NCI-H2107 treated with DMSO at 0.1 percent for 48 hours (cell line): ENCODE measurements around the gene STRN.
"Not testable (repeated sequence)": the region's sequence is repeated elsewhere in the genome, so short reads cannot be mapped to it uniquely, and the experiment has no call there.

Experiments
- DNase-seq: peaks from one replicate; lab custom pipeline; 2025; ENCODE audit not compliant: unreplicated experiment; lab: John Stamatoyannopoulos, UW

Gene STRN

DNA sequence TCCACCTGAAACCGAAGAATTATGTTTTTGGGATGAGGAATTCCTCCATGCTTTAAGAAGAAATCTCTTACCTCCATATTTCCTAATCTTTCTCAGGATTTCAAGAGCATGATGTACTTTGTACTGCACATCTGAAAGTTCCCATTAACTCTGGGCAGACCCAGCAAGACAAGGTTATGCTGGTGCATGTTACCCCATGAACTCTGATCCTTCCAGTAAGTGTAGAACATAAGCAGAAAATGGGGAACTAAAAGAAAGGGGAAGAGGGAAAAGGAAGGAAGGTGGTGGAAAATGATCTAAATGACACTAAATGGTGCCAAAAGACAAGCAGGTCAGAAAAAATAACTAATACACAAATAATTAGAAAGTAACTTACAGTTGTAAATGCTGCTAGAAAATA is 50.7 kb downstream of the STRN start:
- DNase-seq, result no peak

DNA sequence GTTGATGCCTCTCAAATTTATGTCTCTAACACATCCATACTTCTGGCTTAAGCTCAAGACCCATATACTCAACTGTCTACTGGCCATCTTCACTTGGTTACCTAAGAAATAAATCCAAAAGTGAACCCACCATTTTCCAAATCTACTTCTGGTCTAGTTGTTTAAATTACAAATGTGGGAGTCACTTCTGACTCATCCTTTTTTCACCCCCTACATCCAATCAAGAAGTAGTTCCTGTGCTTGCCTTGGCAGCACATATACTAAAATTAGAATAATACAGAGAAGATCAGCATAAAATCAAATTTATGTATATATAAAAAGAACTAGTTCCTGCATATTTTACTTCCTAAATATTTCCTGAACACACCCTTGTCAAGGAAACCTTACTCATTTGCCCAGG is 53.6 kb downstream of the STRN start:
- no peak for DNase-seq

DNA sequence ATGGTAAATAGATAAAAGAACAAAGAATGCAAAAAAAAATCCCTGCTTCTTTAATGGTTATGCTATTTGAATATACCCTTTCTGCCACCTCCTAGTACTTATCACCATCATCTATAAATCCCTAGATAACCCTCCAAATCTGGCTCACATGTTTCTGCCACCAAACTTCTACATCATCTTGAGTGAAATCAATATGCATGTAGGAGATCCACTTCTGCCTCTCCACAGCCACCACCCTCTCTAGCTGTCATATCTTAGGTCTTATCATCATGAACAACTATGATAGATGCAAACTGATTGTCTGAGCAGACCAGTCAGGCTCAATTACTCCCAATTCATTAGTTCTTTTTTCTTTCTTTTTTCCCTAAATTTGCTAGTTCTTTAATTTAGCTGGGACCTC is 55.3 kb downstream of the STRN start:
- DNase-seq, result no peak

DNA sequence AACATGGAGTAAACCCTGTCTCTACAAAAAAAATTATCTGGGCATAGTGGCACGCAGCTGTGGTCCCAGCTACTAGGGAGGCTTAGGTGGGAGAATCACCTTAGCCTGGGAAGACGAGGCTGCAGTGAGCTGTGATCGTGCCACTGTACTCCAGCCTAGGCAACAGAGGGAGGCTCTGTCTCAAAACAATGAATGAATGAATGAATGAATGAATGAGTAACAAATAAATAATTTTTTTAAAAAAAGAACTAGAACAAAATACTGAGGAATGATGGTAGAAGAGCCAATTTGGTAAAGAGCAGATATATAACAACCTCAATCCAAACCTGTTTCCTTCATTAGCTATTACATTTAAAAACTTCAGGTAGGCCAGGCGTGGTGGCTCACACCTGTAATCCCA is 60.1 kb downstream of the STRN start:
- DNase-seq, result no peak

DNA sequence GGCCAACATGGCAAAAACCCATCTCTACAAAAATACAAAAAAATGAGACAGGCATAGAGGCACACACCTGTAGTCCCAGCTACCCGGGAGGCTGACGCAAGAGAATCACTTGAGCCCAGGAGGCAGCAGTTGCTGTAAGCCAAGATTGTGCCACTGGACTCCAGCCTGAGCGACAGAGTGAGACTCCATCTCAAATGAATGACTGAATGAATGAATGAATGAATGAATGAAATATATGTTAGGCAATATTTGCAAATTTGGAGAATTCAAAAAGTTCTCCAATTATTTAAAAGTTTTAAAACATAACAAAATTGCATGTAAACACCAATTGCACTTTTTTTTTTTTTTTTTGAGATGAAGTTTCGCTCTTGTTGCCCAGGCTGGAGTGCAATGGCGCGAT is 61.7 kb downstream of the STRN start:
- DNase-seq, result no peak

DNA sequence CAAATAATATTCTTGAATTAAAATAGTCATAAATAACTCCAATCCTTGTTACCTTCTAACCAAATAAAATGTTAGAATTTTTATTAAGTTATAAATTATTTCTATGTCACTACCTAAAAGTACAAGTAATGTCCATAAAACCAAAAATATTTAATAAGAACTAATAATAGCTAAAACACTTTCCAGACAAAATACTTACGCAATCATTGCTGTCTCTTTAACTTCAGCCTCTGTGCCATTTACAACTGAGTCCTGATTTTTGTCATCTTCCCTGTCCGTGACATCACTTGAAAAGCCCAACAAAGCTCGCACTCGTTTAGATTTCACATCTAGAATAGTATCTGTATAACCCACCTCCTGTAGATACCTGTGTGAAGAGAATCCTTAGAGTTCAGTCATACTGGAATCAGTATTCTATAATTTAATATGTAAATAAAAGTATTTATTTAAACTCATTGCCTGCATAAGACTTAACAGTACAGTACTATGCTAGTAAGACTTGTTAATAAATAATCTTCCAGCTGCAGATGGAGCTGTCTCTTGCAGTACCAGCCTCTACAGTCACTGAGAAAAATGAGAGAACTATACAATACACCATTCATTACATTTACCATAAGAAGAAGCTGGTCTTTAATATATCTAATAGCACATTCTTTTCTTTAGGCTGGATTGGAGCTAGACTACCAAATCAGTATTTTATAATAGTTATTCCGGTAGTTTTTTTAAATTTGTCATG is 63.8 kb downstream of the STRN start:
- DNase-seq, result no peak

DNA sequence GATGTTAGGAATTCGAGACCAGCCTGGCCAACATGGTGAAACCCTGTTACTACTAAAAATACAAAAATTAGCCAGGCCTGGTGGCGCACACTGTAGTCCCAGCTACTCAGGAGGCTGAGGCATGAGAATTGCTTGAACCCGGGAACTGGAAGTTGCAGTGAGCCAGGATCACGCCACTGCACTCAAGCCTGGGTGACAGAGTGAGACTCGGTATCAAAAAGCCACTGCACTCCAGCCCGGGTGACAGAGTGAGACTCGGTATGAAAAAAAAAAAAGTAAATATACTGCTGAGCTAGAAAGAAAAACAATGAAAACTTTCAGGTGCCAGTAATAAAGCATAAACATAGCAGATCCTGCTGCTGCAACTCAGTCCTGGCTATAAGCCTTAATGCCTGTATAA is 73.5 kb downstream of the STRN start:
- no peak for DNase-seq

DNA sequence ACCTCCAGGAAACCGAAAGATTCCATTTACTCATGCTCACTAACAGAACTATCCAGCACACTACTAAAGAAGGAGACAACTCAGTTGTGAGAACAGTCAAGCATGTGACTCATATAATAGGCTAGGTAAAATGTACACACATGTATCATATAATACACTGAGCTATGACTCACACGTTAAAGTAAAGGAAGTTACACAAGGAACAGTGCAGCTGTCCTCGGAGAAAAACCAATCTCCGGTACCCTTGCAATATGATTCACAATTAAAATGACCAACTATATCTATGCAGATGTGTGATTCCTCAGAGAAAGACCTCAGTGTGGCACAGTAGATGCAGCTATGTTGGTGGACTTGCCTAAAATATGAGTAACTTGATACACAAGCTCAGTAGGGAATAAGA is 76.5 kb downstream of the STRN start:
- DNase-seq, result peak; percentile 2

DNA sequence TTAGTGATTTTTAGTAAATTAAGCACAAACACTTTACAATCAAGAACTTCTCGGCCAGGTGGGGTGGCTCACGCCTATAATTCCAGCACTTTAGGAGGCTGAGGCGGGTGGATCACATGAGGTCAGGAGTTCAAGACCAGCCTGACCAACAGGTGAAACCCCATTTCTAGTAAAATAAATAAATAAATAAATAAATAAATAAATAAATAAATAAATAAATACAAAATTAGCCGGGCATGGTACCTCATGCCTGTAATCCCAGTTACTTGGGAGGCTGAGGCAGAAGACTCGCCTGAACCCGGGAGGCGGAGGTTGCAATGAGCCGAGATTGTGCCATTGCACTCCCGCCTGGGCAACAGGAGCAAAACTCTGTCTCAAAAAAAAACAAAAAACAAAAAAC is 79.2 kb downstream of the STRN start:
- not testable (repeated sequence) for DNase-seq

DNA sequence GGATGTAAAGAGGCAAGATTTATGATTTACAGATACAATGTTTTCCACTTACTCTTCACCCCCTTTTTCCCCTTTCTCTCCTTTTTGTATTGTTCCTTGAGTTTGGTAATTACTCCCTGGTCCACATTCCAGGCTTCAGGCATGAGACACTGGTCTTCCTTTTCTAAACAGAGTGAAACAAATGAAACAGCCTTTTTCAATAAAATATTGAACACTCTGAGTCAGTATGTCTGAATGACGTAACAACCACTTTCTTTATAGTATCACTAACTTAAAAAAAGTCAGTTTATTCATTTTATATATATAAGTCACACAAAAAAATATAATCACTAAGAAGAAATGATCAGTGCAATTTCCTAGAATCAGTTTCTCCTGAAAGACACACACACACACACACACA is 79.7 kb downstream of the STRN start:
- DNase-seq, result no peak

DNA sequence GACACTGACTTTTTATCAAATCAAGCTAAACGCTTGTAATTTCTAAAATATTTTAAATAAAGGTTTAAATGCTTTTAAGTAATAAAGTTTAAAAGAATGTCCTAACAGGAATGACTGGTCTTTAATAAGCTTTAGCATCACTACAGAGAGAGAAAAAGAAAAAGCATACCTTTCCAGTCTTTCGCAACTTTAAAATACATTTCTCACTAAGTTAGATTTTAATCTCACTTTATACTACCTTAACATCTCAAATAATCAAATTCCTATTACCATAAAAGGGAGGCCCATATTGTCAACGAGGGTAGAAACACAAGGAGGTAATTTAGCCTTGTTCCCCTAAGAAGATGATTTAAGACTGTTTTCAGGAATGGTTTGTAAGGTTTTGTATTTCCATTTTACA is 80.7 kb downstream of the STRN start:
- DNase-seq, result no peak

DNA sequence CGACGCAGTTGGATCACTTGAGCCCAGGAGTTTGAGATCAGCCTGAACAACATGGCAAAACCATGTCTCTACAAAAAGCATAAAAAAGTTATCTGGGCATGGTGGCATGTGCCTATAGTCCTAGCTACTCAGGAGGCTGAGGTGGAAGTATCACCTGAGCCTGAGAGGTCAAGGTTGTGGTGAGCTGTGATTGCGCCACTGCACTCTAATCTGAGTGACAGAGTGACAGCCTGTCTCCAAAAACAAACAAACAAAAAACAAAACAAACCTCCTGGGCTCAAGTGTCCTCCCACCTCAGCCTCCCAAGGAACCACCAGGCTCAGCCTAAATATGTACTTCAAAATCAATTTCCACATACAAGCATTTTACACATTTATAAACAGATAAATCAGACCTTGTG is 83.8 kb downstream of the STRN start:
- DNase-seq, result no peak

DNA sequence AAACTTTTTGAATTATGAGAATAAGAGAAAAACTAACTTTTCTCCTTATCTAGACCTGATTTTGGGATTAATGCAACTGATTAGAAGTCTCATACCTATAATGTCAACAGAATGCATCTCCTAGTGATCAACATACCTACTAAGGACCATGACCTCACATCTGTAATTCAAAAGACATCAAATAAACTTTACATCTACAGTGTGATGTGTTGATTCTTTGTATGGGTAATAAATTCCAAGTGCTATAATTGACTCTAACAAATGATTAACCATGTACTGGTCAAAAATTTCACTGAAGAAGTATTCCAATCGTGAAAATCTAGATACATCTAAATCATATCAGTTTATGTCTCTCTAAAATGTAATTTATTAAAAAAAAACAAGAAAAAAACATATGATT is 84.5 kb downstream of the STRN start:
- DNase-seq, result no peak

DNA sequence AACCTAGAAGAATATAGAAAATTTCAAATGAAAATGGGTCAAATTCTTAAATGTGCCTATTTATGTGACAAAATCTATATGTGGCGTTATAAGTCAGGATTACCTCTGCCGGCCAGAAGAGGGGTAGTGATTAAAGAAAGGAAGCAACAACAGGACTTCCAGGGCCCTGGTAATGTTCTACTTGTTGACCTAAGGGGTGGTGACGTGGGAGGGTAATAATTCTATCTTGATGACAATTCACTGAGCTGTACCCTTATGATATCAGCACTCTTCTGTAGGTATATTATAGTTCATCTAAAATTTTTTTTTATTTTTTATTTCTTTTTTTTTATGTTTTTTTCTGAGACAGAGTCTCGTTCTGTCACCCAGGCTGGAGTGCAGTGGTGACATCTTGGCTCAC is 87.9 kb downstream of the STRN start:
- DNase-seq, result no peak

DNA sequence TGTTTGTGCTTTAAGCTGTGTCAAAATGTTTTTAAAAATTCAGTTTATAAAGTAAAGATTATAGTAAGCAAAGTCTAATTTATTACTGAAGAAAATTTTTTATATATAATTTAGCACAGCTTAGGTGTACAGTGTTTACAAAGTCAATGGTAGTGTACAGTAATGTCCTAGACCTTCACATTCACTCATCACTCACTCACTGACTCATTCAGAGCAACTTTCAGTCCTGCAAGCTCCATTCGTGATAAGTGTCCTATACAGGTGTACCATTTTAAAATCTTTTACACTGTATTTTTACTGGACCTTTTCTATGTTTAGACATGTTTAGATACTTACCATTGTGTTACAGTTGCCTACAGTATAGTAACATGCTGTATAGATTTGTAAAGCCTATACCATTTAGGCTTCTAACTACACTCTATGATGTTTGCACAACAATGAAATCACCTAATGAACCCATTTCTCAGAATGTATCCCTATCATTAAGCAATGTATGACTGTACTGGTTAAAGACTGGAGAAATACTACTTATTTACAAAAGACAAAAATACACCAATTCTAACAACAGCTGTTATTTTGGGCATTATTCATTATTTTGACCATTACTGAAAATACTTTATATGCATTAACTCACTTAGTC is 95.1 kb downstream of the STRN start:
- DNase-seq, result no peak

DNA sequence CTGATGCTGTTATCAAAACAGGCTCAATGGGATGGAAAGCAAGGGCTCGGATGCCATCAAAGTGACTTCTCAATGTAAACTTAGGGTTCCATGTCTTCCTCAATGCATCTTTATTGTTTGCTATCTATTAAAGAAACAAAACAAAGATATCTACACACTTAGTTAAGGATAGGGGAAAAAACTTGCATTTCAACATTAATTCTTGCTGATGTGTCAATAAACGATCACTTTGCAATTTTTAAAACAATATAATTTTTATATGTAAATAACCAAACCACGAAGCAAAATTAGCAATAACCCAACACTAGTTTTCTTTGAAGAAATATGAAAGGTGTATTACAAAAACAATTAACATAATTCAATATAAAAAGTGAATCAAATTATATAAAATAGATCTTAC is 96.7 kb downstream of the STRN start:
- no peak for DNase-seq

DNA sequence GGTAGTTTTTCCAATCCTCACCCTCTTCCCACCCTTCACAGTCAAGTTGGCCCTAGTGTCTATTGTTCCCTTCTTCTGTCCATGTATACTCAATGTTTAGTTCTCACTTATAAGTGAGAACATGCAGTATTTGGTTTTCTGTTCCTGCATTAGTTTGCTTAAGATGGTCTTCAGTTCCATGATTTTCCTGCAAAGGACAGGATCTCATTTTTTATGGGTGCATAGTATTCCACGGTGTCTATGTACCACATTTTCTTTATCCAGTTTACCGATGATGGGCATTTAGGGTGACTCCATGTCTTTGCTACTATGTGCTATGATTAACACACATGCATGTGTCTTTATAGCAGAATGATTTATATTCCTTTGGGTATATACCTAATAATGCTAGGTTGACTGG is 104.4 kb downstream of the STRN start:
- DNase-seq, result no peak

DNA sequence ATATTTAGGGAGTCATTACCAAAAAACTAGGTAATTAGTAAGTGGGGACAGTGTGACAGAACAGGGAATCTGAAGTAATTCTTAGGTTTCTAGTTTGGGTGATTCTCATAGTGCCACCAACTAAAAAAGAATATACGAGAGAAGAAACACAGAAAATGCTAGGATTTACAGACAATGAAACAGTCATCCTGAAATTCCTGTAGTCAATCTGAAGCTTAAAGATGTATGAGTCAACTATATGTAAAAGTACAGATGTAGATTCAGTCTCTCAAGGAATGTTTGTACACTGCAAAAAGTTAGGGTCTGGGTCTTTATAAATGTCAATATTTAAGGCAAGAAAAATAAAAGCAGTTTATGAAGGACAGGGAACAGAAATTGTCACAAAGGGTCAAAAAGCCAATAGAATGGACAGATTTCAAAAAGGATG is 107.0 kb downstream of the STRN start:
- no peak for DNase-seq

DNA sequence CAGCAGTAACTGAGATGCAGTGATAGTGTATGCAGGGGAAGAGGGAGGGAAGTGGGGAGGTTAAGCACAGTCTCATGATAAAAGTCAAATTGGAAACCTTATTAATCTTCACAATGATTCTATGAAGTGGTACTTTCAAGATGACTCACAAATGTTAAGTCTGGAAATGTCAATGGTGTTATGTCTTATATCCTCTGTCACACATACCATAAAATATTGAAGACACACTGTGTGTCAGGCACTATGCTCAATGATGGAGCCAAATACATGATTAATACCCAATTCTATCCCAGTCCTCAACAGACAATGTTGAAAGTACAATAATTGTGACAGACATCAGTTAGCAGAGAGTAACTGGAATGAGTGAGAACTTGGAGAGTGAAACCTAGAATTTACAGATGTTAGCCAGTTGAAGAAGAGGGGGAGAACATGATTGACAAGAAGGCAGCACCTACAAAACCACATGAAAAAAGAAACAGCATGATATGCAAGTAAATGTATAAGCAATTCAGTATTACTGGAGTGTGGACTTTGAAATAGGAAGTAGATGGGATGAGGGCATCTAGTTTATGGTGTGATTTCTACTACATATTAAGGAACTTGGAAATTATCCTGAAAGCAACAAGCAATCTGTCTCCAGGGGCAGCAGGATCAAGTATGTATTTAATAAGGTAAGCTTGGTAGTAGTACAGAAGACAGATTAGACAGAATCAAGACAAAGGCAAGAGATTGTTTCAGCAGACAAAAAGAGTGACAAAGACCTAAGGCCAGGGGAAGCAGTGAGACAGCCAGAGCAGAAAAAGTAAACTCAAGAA is 107.6 kb downstream of the STRN start:
- DNase-seq, result no peak

DNA sequence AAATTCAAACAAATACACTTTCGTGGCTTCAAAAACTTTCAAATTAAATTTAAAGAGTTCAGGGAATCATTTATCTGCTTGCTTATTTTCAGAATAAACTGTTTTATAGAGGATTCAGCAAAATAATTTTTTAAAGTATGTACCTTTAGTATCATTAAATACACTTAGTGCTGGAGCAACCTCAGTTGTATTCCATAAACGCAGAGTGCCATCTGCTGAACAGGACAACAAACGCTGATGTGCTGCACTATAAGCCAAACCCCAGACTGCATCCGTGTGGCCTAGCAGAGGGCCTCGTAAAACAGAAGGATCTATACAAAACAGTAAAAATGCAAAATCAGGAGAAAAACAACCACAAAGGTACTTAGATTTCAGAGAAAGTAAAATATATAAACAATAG is 108.6 kb downstream of the STRN start:
- no peak for DNase-seq

DNA sequence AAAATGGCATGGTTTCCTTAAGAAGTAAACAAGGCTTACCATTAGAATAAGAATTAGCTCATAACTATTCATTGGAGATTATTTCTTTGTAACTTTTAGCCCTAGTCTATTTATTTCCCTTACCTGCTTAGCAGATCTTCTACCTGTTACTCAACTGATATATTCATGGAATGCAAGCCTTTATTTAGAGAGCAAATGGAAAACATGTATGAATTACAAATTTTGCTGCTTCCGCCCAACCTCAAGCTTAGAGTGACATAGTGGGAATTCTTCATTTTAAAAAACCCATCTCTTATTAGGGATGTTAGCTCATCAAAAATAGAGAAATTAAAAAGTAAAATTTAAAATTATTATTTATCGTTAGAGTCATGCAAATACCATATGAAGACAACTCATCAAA is 110.9 kb downstream of the STRN start:
- DNase-seq, result no peak

DNA sequence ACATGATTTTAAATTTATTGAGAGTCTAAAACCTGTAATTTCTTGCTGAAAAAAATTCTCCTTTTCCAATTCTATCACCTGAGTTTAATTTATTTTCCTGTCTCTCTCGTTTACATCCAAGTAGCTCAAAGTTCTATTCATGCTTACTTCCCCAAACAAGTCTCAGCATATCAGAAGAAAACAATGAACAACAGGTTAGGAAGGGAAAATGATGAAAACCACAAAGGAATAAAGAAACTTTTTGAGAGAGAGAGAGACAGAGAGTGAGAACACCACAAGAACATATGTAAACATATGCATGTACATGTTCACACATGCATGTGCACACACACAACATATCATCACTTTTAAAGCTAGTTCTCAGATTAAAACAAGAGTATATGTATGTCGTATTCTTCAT is 112.1 kb downstream of the STRN start:
- no peak for DNase-seq
